A204.1 (cell line): Measurements from ENCODE around the gene THAP5.

Experiments
- FAIRE-seq: peaks from 2 replicates; lab custom pipeline; 2012; peaks lifted over from hg19 to GRCh38; lab: Jason Lieb, UNC

Gene THAP5

GRCh38 chr7:108569381-108570145 is at the start of gene THAP5, which contains the start of gene DNAJB9:
Gene THAP5, minus strand, starts transcription at chr7:108569706. Its CDS starts 137 bp downstream, at chr7:108569569.
Gene DNAJB9, plus strand, starts transcription at chr7:108569874. Its CDS starts 1,853 bp downstream, at chr7:108571727.
- FAIRE-seq: peak; percentile 98

DNA sequence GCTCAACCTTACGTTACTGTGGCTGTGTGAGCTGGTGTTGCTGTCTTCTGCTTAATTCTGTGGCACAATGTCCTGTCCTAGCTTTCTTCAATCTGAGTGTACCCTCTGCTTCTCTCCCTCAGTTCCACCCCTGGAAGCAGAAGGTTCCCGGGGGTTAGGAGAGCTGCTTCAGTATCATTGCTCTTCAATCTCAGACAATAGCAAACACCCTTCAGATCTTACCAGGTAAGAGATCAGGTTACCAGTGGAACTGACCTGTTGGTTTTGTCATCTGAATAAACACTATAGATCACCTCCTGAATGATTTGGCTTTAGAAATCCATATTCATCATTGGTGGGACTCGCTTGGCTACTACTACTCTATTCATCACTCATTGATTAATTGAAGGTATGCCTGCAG is 48.5 kb upstream of the THAP5 start:
- no peak for FAIRE-seq

GRCh38 chr7:108614896-108615295 is 45.4 kb upstream of the THAP5 start:
- no peak for FAIRE-seq

GRCh38 chr7:108613949-108614381 is 44.5 kb upstream of the THAP5 start:
- FAIRE-seq: no peak

GRCh38 chr7:108613147-108613948 is 43.8 kb upstream of the THAP5 start:
- FAIRE-seq: peak; percentile 98

GRCh38 chr7:108611268-108611667 is 41.8 kb upstream of the THAP5 start:
- no peak for FAIRE-seq

DNA sequence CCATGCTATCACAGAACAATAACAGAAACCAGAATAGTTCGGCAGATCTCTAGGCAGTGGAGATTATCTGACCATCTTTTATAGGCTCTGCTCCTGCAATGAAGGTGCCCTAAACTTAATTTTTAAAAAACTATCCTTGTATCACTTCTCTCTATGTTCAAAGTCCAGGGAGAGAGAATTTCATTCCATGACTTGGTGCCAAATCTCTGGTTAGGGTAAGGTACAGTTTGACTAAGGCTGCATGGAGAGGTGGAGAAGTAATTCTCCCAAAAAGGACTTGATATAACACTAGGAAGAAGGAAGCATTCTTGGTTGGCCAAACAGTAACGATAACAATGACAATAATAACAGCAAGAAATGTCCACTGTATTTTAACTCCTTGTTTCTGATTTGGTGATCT is 40.1 kb upstream of the THAP5 start:
- no peak for FAIRE-seq

- FAIRE-seq: no peak
These were observed 36.2 kb upstream of the THAP5 start for GRCh38 chr7:108605559-108606201.

DNA sequence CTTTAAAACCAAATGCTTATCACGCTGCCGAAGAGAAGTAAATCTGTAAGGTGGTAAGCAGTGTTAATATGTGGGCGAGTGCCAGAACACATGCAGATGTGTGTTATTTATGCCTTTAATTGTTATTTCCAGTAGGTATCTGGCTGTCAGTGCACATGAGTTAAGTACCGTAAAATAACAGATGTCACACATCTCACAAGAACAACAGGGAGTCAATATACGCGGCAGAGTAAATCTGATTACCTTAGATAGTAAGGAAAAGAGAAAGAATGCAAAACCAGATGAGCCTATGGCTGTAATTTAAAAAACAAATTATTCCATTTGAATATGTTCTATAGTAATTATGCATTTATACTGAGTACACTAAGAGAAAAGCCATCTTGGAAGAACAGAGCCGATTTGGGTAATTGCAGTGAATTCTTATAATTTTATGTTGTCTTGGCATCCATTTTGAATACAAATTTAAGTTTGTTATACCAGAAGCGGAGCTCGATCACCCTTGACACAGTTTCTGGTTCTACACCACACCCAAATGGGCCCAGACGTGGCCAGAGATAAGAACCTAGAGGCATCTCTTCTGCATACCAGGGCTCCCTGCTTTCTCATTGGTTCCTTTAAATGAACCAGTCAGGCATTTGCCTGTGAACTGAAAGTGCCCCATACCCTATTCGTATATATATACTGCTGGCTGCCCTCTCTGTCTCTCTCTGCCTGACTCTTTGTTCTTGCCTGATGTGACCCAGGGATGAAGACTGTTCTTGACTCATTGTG is 35.0 kb upstream of the THAP5 start:
- no peak for FAIRE-seq

GRCh38 chr7:108603656-108604306 is 34.3 kb upstream of the THAP5 start:
- FAIRE-seq: no peak

- FAIRE-seq: no peak
These were observed 30.9 kb upstream of the THAP5 start for GRCh38 chr7:108600399-108600798.

DNA sequence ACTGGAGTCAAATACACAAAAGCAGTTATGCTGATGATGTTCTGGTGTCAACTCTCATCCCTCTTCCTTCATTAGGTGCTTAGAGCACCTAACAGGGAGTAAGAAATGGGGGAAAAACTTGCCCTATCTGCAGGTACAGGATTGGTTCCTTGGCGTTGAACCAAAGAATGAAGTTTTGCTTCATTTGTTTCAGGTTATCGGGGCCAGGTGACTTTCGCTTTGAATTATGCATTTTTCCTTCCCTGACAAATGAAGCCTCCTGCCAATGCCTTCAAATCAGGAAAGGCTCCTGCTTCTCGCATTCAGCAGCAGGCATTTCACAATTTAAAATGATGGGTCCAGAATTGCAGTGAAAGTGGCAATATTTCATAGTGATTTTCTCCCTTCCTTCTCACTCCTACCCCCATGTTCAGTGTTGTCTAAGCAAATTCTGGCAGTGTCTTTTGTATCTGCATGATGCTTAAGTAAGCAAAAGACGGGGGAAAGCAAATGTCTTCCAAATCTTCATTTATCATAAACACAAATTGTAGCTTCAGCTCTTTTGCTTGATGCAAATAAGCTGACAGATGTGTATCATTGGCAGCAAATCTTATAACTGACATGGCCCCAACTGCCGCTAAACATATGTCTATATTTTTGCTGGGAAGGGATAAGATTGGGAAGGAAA is 29.5 kb upstream of the THAP5 start:
- FAIRE-seq: no peak

DNA sequence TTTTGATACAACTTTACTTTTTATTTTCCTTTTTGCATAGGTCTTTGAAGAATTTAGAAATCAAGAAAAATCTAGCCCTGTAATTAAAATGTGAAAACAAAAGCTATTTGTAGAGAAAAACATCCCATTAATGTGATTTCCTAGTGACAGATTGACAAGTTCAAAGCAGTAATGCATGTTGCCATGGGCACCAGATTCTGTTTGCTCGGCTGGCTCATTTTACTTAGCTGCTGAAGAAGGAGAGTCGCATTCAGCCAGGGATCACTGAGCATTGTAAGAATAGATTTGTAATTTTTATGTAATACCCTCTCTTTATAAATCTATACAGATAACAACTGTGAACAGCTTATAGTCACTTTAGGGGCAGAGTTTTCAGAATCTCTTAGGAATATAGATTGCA is 28.6 kb upstream of the THAP5 start:
- FAIRE-seq: no peak

DNA sequence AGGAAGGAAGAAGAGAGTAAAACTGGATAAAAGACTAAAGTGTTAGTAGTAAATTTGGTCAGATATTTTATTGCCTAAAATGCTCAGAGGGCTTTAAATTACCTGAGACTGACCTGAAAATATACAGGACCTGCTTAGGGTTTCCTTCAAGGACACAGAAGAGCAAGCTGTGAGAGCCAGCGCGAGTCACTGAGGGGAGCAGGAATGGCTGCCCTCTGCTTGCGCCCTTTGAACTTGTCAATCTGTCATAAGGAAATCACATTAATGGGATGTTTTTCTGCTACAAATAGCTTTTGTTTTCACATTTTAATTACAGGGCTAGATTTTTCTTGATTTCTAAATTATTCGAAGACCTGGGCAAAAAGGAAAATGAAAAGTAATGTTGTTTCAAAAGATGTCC is 27.1 kb upstream of the THAP5 start:
- no peak for FAIRE-seq

DNA sequence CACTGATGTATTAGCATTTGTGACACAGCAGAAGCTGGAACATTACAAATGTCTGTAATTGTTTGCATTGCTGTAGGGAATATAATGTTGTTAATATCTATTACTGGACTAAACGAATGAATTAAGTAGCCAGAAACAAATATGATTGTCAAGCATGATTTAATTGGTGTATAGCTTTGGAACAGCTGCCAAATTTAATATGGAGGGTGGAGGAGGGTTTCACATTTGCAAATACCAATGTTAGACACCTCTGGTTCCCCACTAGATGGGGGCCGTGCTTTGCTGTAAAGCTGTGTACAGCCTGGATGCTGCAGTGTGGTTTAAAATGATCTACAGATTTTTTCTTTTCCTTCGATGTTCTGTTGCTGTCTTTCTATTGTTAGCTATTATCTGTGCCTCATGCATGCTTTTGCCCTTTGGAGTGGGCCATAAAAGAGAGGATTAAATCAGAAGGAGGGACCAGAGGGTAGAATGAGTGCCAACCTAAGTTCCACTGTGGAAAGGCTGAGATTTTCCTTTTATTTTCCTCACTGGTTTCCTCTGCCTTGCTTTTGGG is 23.2 kb upstream of the THAP5 start:
- no peak for FAIRE-seq

DNA sequence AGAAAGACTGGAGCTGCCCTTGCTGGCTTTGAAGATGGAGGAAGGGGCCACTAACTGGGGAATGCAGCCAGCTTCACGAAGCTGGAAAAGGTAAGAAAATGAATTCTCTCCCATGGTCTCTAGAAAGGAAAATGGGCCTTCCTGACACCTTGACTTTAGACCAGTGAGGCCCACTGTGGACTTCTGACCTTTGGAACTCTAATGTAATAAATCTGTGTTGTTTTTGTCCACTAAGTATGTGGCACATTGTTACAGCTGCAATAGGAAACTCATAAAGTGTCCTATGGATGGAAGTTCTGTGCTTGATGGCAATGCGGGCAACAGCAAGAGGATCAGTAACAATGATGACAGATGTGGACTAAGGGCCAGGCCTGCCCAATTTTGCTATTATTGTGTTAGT is 21.1 kb upstream of the THAP5 start:
- FAIRE-seq: no peak

DNA sequence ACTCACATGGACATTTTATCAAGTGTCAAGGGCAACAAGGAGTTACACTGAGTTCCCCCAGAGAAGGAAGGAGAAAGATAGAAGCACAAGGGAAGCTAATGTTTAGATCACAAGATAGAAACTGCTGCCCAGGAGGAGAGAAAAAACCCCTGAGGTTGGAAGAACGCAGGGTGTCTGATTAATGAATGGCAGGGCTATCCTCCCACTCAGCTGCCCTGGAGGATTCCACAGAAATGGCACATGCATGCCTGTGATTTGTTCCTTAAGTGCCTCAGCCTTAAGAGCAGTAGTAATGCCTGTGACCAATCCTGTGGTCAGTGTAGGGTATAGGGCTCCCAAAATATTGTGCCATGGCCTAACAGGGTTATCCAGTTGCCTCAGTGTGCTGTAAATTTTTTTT is 20.4 kb upstream of the THAP5 start:
- no peak for FAIRE-seq

DNA sequence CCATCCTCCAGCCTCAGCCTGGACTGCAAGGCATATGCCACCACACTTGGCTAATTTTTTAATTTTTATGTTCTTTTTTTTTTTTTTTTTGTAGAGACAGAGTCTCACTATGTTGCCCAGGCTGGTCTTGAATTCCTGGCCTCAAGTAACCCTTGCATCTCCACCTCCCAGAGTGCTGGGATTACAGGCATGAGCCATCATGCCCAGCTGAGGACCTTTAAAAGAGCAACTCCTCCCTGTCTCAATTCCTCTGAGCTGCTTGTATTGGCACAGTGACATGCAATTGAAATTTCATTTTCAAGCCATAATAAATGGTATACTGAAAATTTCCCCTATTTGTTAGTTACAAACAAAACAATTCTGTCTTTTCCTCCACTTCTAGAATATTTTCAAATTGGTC is 19.7 kb upstream of the THAP5 start:
- FAIRE-seq: no peak

DNA sequence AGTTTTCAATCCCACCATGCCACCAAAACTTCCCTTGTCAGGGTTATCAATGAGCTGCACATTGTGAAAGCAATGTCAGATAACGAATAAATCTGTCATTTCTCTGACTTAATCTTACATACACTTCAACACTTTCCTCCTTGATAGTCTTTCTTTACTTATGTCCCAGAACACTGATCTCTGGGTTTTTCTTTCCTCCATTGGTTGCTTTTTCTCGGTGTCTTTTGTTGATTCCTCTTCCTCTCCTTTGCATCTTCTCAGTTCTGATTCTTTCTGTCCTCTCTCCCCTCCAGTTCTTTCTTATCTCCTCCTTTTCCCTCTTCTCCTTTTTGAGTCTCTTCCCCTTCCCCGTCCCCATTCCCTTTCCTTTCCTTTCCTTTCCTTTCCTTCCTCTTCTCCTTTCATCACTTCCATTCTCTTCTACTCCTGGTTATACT is 16.8 kb upstream of the THAP5 start:
- no peak for FAIRE-seq

DNA sequence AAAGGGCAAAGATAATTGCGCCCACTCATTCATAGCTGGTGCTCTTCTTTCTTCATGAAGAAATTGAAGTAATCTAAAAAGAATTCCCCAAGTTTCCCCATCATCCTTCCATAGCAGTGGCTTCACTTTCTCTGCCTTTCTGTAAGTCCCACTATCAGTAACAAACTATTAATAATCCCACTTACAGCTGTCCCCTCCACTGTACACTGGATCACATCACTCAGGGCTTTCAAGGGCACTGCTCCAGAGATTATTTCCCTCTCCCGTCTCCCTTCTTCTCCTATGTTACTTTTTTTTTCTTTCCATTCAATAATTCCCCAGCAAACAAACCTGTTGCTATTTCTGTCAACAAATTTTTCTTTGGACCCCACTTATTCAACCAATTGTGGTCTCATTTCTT is 16.3 kb upstream of the THAP5 start:
- no peak for FAIRE-seq

GRCh38 chr7:108584211-108584610 is 14.7 kb upstream of the THAP5 start:
- no peak for FAIRE-seq
